ENCODE measurements around the gene KCTD14.

GRCh38 chr11:78010755-78011154 lies 12.3 kb downstream of the KCTD14 start:
- TF ChIP-seq, protein P1, sequence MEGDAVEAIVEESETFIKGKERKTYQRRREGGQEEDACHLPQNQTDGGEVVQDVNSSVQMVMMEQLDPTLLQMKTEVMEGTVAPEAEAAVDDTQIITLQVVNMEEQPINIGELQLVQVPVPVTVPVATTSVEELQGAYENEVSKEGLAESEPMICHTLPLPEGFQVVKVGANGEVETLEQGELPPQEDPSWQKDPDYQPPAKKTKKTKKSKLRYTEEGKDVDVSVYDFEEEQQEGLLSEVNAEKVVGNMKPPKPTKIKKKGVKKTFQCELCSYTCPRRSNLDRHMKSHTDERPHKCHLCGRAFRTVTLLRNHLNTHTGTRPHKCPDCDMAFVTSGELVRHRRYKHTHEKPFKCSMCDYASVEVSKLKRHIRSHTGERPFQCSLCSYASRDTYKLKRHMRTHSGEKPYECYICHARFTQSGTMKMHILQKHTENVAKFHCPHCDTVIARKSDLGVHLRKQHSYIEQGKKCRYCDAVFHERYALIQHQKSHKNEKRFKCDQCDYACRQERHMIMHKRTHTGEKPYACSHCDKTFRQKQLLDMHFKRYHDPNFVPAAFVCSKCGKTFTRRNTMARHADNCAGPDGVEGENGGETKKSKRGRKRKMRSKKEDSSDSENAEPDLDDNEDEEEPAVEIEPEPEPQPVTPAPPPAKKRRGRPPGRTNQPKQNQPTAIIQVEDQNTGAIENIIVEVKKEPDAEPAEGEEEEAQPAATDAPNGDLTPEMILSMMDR (IDR thresholded peaks at IDR 0.05; ENCODE audit: low read length) = no peak
- no peak for TF ChIP-seq EZH2 (IDR thresholded peaks at IDR 0.05; ENCODE audit: borderline replicate concordance, low read length)
